Fibroblast of lung (primary cell): Measurements from ENCODE around the gene DZANK1. TPM values are rescaled to one million over a fixed set of nuclear protein-coding genes. Genes with fewer than 3 reads are reported as not detected.

Source experiments
- DNase-seq, 2 donors: peaks; one replicate each; pipeline versions ENCODE4 v3.0.0 to v3.0.0-alpha.2; 2010; ENCODE audit warnings: low read depth in 2 of 2
- H2AFZ ChIP-seq: 2 replicates; pipeline ENCODE4 v1.5.1; 2012; ENCODE audit warnings: low read length, control low read depth, inconsistent platforms
- H3K27ac ChIP-seq: 2 replicates; pipeline ENCODE4 v1.5.1; 2011; ENCODE audit warnings: low read length, control low read depth; ENCODE audit not compliant: insufficient read depth
- H3K27me3 ChIP-seq: 2 replicates; pipeline ENCODE4 v1.5.1; 2011; ENCODE audit warnings: mild to moderate bottlenecking, low read length; ENCODE audit not compliant: control insufficient read depth, insufficient read depth
- H3K36me3 ChIP-seq: 2 replicates; pipeline ENCODE4 v1.5.1; 2011; ENCODE audit warnings: low read length; ENCODE audit not compliant: control insufficient read depth, insufficient read depth
- H3K4me1 ChIP-seq: 2 replicates; pipeline ENCODE4 v1.5.1; 2011; ENCODE audit warnings: low read length; ENCODE audit not compliant: control insufficient read depth, insufficient read depth; ENCODE audit errors: extremely low read depth
- H3K4me2 ChIP-seq: 2 replicates; pipeline ENCODE4 v1.5.1; 2011; ENCODE audit warnings: low read length, control low read depth; ENCODE audit not compliant: insufficient read depth; ENCODE audit errors: extremely low read depth
- H3K4me3 ChIP-seq, 4 experiments: fragments of 200-600 bp in 1 of 4; sonication (generic) in 1 of 4; replicated peaks in 1 of 4; 2 replicates each; pipeline ENCODE4 v1.5.1; 2011 to 2016; ENCODE audit warnings: low read length in 4 of 4, low read depth in 3 of 4, mild to moderate bottlenecking in 3 of 4, control low read depth in 2 of 4, inconsistent platforms in 1 of 4, mixed read lengths in 1 of 4; ENCODE audit not compliant: insufficient read depth in 1 of 4; ENCODE audit errors: control extremely low read depth in 1 of 4
- H3K79me2 ChIP-seq: 2 replicates; pipeline ENCODE4 v1.5.1; 2012; ENCODE audit warnings: mild to moderate bottlenecking, low read length, inconsistent platforms; ENCODE audit not compliant: control insufficient read depth, insufficient read depth
- H3K9ac ChIP-seq: 2 replicates; pipeline ENCODE4 v1.5.1; 2011; ENCODE audit warnings: mild to moderate bottlenecking, low read length, control low read depth; ENCODE audit not compliant: insufficient read depth
- H3K9me3 ChIP-seq: 2 replicates; pipeline ENCODE4 v1.5.1; 2012; ENCODE audit warnings: low read depth, low read length; ENCODE audit not compliant: control insufficient read depth, insufficient read depth
- H4K20me1 ChIP-seq: 2 replicates; pipeline ENCODE4 v1.5.1; 2011; ENCODE audit warnings: low read length; ENCODE audit not compliant: control insufficient read depth, insufficient read depth; ENCODE audit errors: extremely low read depth
- CTCF ChIP-seq, 2 donors: IDR thresholded peaks in 1 of 2; conservative IDR thresholded peaks in 1 of 2; 1 replicate in 1 of 2; 2 replicates in 1 of 2; pipeline ENCODE4 v1.5.1; 2011 to 2012; ENCODE audit warnings: low read length in 2 of 2, control low read depth in 1 of 2, inconsistent platforms in 1 of 2, low read depth in 1 of 2, mild to moderate bottlenecking in 1 of 2
- EZH2 ChIP-seq: IDR thresholded peaks from 2 replicates; pipeline ENCODE4 v1.5.1; 2012; ENCODE audit warnings: low read length, control low read depth, mild to moderate bottlenecking; ENCODE audit errors: missing control alignments
- polyA plus RNA-seq, 2 donors: library from polyadenylated mRNA; depleted of rRNA in 1 of 2; stranded (reverse) in 1 of 2; unstranded in 1 of 2; fragments of >200 nt; gene quantifications; 2 replicates each; pipeline ENCODE4 v1.2.1, GENCODE V29; 2011 to 2012; ENCODE audit warnings: missing spikeins in 1 of 2
- total RNA-seq: library from RNA; depleted of rRNA; stranded (reverse); fragments of >200 nt; gene quantifications from 2 replicates; pipeline ENCODE4 v1.2.1, GENCODE V29; 2014

DZANK1 gene
- total and polyA plus RNA-seq, 2 donors (not counting 1 experiment from before 2014, with no cell fraction given) = 0.83 to 1.2 TPM

GRCh38 chr20:18488301-18488700 is 21.5 kb upstream of the DZANK1 start:
- Histone ChIP-seq H3K4me1 (no peaks in the 10 kb centered on the region), H3K4me3 (no peak overlapping the region), H3K36me3 (no peaks in the 10 kb centered on the region), H3K4me2 (no peak overlapping the region), H2AFZ (no peak overlapping the region), H3K9me3 (no peaks in the 10 kb centered on the region), H3K27ac (no peak overlapping the region), H4K20me1 (no peaks in the 10 kb centered on the region), H3K27me3 (no peaks in the 10 kb centered on the region), H3K79me2 (no peaks in the 10 kb centered on the region), H3K9ac (no peak overlapping the region)
- no peak for DNase-seq
- TF ChIP-seq CTCF (conservative IDR thresholded peaks at IDR 0.05 in 1 of 2, IDR thresholded peaks at IDR 0.05 in 1 of 2; ENCODE audit: low read depth in 1 of 2, low read length in 2 of 2) (no peak), EZH2 (no peak)

- Histone ChIP-seq H2AFZ (no peak overlapping the region), H3K36me3 (peaks cover 3% of the 10 kb centered on the region), H3K4me3 (no peak overlapping the region), H3K79me2 (no peaks in the 10 kb centered on the region), H3K9ac (no peak overlapping the region), H3K27me3 (no peaks in the 10 kb centered on the region), H3K9me3 (no peaks in the 10 kb centered on the region), H3K27ac (no peak overlapping the region), H3K4me2 (no peak overlapping the region), H3K4me1 (no peaks in the 10 kb centered on the region), H4K20me1 (no peaks in the 10 kb centered on the region)
- no peak for DNase-seq
- TF ChIP-seq EZH2 = no peak
- TF ChIP-seq CTCF (conservative IDR thresholded peaks at IDR 0.05 in 1 of 2, IDR thresholded peaks at IDR 0.05 in 1 of 2; ENCODE audit: low read depth in 1 of 2, low read length in 2 of 2) = no peak
These were observed 14.8 kb upstream of the DZANK1 start for GRCh38 chr20:18481596-18481995.

- Histone ChIP-seq H4K20me1 (no peaks in the 10 kb centered on the region), H3K4me3 (no peak overlapping the region), H3K4me1 (no peaks in the 10 kb centered on the region), H3K9me3 (no peaks in the 10 kb centered on the region), H3K27me3 (no peaks in the 10 kb centered on the region), H3K9ac (no peak overlapping the region), H3K79me2 (no peaks in the 10 kb centered on the region), H3K27ac (no peak overlapping the region), H3K4me2 (no peak overlapping the region), H3K36me3 (peaks cover 9% of the 10 kb centered on the region), H2AFZ (no peak overlapping the region)
- TF ChIP-seq EZH2 (no peak), CTCF (conservative IDR thresholded peaks at IDR 0.05 in 1 of 2, IDR thresholded peaks at IDR 0.05 in 1 of 2; ENCODE audit: low read depth in 1 of 2, low read length in 2 of 2) (no peak)
- DNase-seq = no peak
These were observed 11.0 kb upstream of the DZANK1 start for GRCh38 chr20:18477821-18478220.
